Esophagus muscularis mucosa (tissue), 3 donors: Measurements from ENCODE around the gene SAT1.

Experiments
- EP300 ChIP-seq: sonication (generic); formaldehyde crosslinking; IDR thresholded peaks from one replicate; pipeline ENCODE4 v1.6.1; 2017; ENCODE audit warnings: antibody characterized with exemption
- TF ChIP-seq, protein P1 (sequence below), 3 experiments: fragments of 200-600 bp in 2 of 3; fragments of 450-650 bp in 1 of 3; sonication (generic) in 2 of 3; IDR thresholded peaks; one replicate each; pipeline ENCODE4 v1.5.1; 2017 to 2019; ENCODE audit warnings: antibody characterized with exemption in 3 of 3, mild to moderate bottlenecking in 2 of 3, moderate library complexity in 1 of 3

DNA sequence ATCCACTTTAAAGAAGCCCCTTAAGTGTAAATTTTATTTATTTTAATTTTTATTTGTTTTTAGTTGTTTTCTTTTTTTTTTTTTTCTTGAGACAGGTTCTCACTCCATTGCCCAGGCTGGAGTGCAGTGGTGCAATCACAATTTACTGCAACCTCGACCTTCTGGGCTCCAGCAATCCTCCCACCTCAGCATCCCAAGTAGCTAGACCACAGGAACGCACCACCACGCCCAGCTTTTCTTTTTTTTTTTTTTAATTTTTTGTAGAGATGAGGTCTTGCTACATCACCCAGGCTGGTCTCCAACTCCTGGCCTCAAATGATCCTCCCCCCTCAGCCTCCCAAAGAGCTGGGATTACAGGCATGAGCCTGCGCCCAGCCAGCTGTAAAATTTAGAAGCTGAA is 6.0 kb downstream of the SAT1 start:
- TF ChIP-seq, protein P1, sequence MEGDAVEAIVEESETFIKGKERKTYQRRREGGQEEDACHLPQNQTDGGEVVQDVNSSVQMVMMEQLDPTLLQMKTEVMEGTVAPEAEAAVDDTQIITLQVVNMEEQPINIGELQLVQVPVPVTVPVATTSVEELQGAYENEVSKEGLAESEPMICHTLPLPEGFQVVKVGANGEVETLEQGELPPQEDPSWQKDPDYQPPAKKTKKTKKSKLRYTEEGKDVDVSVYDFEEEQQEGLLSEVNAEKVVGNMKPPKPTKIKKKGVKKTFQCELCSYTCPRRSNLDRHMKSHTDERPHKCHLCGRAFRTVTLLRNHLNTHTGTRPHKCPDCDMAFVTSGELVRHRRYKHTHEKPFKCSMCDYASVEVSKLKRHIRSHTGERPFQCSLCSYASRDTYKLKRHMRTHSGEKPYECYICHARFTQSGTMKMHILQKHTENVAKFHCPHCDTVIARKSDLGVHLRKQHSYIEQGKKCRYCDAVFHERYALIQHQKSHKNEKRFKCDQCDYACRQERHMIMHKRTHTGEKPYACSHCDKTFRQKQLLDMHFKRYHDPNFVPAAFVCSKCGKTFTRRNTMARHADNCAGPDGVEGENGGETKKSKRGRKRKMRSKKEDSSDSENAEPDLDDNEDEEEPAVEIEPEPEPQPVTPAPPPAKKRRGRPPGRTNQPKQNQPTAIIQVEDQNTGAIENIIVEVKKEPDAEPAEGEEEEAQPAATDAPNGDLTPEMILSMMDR (IDR thresholded peaks at IDR 0.05) = no peak
- no peak for TF ChIP-seq EP300
